Endometrium (tissue), 2 donors: ENCODE measurements around the gene ALDH5A1.
"Not testable (repeated sequence)": the region's sequence is repeated elsewhere in the genome, so short reads cannot be mapped to it uniquely, and the experiment has no call there.

Source experiments
- FAIRE-seq: peaks from 2 replicates; lab custom pipeline; 2012; peaks lifted over from hg19 to GRCh38; lab: Jason Lieb, UNC
- donor health status: control.
- donor health status: control.

Gene ALDH5A1

DNA sequence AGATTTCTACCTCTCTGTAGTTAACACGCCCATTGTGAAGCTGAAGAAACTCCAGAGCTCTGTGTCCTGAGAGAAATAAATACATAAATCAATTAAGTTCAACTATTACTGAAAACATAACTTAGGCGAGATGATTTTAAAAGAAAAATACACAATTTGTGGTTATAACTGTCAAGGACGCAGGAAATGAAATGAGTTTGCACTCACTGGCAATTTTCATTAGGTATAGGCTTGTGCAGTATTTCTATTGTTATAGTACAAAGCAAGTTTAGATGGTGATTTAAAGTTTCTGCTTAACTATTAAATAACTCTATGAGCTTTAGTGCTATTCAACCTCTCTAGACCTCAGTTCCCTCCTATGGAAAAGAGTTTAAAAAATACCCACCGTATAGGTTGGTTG, 8.7 kb upstream of the ALDH5A1 start:
- no peak for FAIRE-seq

DNA sequence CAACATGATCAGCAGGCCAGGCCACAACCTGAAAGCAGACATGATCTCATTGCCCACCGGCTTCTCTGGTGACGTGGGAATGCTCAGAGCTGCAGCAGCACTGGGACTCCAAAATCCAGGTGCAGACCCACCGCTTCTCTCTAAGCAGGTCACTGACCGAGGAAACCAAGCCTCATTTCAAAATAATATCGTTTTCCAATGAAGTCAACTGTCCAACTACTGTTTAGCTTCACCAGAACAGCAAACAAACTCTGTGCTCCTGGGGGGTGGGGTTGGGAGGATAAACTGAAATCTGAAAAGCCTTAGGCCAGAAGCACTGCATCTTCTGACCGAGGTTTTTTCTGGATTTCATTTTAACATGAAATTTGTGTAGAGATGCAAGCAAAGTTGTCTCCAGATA, 5.3 kb upstream of the ALDH5A1 start, which contains the start of gene GPLD1:
Gene GPLD1 (minus strand): TSS at position 109 of the 400 bp plus-strand sequence. CDS start 67 bp downstream, at position 42.
- no peak for FAIRE-seq

DNA sequence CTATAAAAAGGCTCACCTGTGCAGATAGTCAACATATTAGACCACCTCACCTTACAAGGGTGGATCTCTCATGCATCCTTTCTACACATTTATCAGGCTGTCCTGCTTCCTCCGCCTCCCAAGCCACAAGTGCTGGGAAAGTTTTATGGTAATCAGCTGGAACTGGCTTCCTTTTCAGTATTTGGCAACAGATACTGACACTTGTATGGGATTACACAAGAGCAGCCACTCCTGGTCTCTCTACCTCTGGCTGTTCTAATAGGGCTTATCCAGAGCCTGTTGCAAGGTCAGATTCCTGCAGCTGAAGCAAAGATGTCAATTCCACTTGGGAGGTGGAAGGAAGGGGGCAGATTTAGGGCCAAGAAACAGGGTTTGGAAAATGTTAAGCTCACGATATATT, 4.9 kb upstream of the ALDH5A1 start:
- FAIRE-seq = no peak

DNA sequence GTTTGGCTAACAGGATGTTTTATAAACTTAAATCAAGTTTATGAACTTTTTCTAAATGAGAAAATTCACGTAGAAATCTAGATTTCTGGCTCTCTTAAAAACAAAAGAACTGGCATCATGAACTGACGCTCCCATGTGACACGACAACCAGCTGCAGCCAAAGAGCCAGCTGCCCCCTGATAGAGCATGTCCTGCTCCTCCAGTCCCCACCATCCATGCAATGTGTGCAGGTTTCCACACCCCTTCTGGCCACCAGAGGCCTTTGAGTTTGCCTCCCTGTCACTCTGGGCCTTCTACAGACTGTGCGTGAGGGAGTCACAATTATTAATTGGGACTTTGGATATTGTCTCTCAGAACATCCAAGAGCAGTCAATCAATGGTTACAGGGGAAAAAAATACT, 3.8 kb upstream of the ALDH5A1 start:
- FAIRE-seq = no peak

DNA sequence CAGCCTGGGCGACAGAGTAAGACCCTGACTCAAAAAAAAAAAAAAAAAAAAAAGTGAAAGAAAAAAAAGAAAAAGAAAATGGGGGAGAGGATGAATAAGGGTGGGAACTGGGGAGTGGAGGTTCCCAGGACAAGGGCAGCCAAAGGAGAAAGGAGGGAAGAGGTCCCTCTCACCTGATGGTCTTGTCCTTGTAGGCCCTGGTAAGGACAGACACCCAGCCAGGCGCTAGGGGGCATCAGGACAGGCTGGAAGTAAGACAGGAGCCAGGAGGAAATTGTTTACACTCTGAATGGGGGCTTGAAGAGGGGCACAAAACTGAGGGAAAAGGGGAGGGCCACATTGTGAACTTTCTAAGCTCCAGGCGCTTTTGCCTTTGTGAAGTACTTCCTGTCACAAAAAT, 2.3 kb upstream of the ALDH5A1 start:
- no peak for FAIRE-seq

DNA sequence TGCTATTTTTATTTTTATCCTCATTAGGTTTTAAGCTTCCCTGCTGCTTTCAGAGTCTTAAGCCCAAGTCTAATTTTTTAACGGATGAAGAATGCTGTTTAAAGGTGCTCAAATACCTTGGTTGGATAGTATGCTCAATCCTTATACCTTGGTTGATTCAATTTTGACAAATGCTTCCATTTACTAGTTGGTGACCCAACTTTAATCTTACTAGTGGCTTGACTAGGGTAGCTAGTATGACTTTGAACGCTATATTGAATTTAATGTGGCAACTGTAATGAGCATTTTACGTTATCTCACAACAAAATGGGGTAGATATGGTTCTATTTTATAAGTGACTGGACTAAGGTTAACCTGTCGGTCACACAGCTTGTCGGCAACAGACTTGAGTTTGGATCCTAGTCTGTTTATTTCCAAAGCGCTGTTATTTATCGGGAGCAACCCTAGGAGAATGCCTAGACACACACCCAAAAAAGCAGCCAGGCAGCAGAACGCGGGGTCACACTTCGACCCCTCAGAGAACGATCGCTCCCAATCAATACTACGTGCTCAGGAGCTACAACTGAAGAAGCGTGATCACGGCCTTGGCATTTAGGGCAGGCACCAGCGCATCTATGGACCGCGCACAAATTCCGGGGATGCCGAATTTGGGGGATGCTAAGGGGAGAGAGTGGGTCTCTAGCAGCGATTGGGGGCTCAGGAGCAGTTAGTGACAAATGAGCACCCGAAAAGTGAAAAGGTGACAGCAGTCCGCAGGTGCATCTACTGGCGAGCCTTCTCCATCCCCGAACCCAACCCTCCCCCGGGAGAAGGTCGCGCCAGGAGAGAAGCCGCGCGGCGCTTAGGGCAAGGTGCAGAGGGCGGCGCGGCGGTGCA, 586 bp upstream of the ALDH5A1 start:
- FAIRE-seq = no peak

DNA sequence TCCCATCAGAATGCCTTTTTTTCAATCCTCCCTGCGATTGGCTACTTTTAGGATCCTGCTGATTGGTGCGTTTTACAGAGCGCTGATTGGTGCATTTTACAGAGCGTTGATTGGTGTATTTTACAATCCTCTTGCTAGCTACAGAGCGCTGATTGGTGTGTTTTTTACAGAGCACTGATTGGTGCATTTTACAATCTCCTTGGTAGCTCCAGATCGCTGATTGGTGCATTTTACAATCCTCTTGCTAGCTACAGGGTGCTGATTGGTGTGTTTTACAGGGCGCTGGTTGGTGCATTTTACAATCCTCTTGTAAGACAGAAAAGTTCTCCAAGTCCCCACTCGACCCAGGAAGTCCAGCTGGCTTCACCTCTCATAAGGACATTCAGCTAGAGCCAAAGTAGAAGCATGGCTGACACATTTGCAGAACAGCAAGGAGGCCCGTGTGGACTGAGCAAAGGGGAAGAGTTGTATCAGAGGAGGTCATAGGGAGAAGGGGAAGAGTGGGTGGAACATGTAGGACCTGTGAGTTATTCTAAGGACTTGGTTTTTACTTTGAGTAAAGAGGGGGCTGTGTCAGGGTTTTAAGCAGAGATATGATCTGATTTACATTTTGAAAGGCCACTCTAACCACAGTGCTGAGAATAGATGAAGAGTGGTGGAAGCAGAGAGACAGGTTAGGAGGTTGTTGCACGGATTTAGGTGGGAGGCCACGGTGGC, 2.6 kb downstream of the ALDH5A1 start:
- no peak for FAIRE-seq

DNA sequence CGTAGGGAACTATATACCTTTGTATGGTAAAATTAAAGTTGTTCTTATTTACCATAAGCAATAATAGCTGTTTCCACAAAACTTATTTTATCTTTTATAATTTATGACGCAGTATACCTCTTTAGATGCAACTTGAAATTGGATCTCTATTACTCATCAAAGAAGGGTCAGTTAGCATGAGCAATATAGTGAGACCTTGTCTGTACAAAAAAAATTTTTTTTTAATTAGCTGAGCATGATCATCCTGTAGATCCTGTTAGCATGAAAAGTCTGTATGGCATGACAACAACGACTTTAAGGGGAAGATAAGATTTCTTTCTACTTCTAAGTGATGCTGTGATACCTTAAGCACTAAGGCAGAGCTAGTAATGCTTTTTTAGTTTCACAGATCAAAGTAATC, 5.9 kb downstream of the ALDH5A1 start:
- no peak for FAIRE-seq

DNA sequence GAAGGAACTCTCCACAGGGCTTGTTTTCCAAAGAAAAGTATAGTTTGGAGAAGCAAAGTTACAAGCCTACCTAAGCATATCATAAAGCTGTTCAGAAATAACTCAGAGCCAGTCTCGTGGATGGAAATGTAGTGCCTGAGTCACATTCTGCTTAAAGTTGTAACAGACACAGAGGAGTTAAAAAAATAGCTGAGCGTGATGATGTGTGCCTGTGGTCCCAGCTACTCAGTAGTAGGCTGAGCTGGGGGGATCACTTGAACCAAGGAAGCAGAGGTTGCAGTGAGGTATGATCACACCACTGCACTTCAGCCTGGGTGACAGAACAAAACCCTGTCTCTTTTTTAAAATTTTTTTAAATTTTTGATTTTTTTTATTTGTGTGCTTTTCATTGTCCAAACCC, 6.6 kb downstream of the ALDH5A1 start:
- FAIRE-seq = no peak

DNA sequence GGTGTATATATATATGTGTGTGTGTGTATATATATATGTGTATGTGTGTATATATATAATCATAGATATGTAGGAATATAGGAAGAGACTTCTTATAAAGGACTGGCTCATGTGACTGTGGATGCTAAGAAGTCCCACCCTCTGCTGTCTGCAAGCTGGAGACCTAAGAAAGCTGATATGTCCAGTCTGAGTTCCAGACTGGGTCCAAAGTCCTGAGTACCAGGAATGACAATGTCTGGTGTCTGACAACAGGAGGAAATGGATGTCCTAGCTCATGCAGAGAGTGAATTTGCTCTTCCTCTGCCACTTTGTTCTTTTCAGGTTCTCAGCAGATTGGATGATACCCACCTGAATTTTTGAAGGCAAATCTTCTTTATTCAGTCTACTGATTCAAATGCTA, 7.1 kb downstream of the ALDH5A1 start:
- no peak for FAIRE-seq

DNA sequence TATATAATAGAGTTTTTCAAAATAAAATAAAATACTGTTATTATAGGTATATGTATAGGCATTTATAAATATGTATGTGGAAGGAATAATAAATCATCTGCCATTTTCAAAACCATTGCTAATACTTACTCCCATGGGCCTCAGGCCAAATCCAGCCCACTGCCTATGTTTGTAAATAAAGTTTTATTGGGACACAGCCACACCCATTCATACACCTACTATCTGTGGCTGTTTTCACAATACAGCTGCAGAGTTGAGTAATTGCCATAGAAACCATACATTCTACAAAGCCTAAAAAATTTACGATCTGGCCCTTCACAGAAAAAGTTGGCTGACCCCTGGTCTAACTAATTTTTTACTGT, 9.5 kb downstream of the ALDH5A1 start:
- no peak for FAIRE-seq

DNA sequence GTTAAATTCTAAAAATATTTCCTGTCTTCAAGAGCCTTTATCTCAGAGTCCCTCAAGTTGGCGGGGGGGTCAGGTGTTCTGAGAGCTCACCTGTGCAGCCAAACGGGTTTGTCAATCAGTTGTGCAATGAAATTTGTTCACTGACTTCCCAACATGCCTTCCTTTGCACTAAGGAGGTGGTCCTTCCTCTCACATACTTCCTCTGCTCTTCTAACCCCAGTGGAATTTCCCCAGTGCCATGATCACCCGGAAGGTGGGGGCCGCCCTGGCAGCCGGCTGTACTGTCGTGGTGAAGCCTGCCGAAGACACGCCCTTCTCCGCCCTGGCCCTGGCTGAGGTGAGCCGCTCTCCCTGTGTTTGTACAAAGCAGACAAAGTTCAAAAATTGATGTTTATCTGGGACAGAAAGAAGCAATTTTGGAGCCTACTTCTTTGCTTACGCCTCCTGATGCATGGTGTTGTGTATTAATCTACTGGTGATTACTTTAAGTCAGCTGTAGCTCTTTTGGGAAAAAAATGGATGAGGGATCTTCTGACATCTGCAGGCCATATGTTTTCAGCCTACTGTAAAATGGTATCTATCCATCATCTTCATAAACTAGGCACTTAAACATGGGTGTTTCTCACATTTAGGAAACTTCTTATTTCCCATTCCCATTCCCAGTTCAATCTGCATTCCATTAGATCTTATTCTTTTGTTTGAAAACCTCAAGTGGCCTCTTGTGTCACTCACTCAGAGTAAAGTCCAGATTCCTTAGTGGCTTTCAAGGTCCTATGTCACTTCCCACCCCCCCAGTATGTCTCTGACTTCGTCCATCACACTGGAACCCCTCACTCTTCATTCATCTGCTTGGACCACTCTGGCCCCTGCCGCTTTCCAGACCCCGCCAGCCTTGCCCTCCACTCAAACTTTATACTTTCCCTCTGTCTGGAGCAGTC, 10.1 kb downstream of the ALDH5A1 start:
- no peak for FAIRE-seq

DNA sequence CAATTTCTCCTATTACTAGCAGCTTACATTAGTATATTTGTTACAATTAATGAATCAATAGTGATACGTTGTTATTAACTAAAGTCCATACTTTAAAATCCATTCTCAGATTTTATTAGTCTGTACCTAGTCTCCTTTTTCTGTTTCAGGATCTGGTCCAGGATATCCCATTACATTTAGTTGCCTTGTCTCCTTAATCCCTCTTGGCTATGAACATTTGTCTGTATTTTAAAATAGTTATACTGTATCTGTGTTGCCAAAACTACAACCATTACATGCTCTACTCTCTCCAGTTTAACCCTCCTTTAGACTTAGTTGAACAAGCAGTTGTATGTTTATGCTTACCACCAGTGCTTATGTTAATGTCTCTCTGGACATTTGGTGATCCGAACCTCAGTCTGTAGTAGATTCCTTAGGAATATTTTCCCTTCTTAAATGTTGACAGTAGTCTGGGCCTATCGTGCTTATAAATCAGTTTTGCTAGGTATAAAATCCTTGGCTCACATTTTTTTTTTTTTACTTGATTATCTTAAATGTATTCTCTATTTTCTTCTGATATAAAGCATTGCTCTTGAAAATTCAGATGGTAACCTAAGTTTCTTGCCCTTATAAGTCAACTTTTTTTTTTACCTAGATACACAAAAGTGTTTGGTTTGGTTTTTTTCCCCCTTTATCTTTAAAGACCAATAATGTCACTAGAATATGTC, 12.2 kb downstream of the ALDH5A1 start:
- no peak for FAIRE-seq

DNA sequence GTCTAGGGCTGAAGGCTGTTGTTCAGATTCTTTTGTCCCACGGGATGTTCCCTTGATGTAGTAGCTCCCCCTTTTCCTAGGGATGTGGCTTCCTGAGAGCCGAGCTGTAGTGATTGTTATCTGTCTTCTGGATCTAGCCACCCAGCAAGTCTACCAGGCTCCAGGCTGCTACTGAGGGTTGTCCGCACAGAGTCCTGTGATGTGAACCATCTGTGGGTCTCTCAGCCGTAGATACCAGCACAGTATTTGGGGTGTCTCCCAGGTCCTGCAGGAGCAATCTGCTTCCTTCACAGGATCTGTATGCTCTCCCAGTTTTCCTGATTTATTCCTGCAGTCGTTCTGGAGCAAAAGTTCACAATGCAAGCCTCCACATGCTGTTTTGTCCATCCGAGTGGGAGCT, 17.2 kb downstream of the ALDH5A1 start:
- FAIRE-seq = not testable (repeated sequence)

DNA sequence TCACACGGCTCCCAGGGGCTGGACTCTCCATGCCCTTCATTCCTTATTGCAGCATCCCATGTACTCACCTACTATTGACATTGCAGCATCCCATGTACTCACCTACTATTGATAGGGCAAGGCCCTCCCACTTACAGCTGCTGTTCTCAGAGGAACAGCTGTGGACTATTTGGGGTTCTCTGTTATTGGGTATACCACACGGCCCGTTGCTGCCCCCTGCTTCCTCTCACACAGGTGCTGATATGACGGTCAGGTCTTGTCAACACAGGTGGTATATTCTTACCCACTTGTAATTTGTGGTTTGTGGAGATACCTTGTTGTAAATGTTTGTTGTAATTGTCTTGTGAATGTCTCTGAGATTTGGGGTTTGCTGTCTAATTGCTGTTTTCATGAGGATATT, 18.8 kb downstream of the ALDH5A1 start:
- FAIRE-seq = no peak

DNA sequence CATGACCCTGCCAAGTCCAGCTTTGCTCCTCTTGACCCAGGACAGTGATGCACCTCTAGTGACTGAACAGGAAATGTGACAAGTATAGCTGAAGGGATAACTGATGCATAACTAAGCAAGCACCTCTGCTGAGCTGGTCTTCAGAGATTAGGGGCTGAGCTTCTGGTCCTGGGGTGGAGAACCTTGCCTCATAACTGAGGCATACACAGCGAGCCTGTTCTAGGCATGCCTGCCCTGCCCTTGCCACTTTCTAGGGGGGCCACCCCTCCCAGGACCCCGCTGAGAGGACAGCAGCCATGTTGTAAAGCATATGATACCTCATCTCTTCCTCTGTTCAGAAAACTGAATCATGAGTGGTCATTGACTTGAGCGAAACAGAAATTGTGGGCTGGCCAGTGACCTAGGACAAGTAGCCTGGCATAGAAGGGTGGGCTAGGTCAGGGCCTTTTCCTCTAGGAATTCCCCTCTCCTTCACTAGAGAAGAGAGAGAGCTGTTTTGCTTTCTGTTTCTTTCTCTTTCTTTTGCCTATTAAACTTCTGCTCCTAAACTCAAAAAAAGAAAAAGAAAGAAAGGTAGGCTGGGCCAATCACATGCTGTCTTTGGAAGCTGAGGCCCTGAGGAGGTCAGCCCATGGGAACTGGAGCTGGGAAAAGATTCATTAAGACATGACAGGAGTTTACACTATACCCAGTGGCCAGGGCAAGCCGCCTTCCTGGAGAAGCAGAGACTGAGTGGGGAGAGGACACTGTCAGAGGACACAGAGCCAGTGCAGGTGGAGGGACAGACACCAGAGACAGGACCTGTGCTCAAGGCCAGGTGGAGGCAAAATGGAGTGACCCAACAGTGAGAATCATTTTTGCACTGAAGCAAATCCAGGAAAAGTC, 23.1 kb downstream of the ALDH5A1 start:
- FAIRE-seq = no peak

DNA sequence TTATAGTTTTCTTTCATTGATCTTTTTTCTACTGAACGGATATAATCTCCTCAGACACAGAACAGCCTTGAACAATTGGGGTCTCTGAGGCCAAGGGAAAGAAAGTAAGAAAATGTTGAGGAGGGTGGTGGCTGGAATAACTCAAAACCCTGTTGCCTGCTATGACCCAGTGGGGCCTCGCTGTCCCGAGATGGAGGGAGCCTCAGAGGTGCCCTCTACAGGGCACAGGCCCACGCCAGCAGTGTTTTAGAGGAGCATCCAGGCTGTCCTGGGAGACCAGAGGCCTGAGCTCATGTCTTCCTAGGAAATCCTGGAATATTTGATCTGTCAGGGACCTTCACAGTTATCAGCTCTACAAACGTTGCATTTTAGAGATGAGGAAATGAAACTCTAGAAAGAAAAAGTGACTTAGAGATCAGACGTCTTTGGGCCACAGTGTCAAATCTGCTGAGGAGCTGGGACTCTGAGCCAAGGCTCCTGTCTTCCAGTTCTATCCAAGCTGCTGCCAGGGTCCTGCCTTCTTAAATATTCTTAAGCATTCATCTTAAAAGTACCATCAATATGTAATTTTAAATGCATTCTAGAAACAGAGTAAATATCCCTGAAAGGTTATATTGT, 26.3 kb downstream of the ALDH5A1 start:
- no peak for FAIRE-seq

DNA sequence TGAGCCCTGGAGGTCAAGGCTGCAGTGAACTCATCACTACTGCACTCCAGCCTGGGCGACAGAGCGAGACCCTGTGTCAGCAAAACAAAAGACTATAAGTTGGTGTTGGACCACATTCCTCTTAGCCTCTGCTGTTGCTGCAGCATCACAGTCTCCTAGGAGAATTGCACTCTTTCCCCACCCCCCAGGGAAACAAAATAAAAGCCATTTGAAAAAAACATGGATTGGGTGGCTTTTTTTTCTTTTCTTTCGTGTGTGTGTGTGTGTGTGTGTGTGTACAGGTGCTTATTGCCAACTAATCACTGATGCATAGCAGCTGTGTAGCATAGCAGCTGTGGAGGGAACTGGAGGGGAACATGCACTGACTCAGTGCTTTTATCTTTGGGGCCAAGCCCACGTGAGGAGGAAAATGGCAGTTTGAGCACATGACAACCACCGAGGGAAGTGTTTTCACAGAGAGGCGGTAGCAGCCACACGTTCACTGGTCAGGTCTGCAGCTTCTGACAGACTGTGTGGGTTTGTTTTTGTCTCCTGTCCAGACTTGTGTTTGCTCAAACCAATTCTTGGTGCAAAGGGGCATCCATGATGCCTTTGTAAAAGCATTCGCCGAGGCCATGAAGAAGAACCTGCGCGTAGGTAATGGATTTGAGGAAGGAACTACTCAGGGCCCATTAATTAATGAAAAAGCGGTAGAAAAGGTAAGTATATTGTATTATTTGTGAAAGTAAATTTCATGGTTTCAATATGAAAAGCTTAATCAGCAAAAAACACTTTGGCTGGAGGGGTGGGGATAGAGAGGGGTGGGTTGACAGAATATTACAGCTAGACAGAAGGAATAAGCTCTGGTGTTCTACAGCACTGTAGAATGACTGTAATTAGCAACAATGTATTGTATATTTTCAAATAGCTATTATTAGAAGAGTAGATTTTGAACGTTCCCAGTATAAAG, 27.7 kb downstream of the ALDH5A1 start:
- no peak for FAIRE-seq

DNA sequence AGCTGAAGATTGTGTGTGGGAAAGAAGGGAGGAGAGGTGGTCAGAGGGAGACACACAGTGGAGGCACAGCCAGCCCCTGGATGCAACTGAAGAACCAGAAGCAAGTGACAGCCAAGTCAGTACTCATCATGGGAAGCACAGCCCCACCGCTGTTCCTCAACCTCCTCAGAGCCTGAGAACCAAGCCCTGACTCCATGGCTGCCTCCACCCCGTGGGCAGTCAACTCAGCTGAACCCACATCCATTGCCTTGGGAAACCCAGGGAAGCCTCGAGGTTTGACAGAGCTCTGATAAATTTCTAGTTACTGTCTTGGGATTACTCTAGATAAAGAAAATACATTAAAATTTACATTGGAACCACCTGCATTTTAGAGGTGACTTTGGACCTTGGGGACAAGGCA, 29.6 kb downstream of the ALDH5A1 start:
- FAIRE-seq = no peak
